Activated CD4-positive, alpha-beta T cell treated with anti-CD3 and anti-CD28 coated beads for 4 hours (primary cell): ENCODE results near the gene ABHD2.
"Not testable (repeated sequence)": the region's sequence is repeated elsewhere in the genome, so short reads cannot be mapped to it uniquely, and the experiment has no call there.

ENCODE experiments used
- DNase-seq, 2 donors: peaks; one replicate each; pipeline ENCODE4 v3.0.0-alpha.2; 2020

ABHD2 gene

GRCh38 chr15:89198934-89199333, 110.7 kb downstream of the ABHD2 start:
- no peak for DNase-seq

GRCh38 chr15:89199746-89200145, 111.5 kb downstream of the ABHD2 start:
- no peak for DNase-seq

- DNase-seq, result no peak
Observed at GRCh38 chr15:89200182-89200581, 111.9 kb downstream of the ABHD2 start.

- no peak for DNase-seq
Observed at GRCh38 chr15:89201465-89202005, 113.3 kb downstream of the ABHD2 start.

- DNase-seq, result peak; percentile 6 to 20
Observed at GRCh38 chr15:89203705-89204273, 115.5 kb downstream of the ABHD2 start.

GRCh38 chr15:89205991-89206585, 117.8 kb downstream of the ABHD2 start:
- DNase-seq, result no peak

- peak; percentile 70 to 75 for DNase-seq
Observed at GRCh38 chr15:89206908-89207331, 118.7 kb downstream of the ABHD2 start.

GRCh38 chr15:89208256-89208655, 120.0 kb downstream of the ABHD2 start:
- DNase-seq, result no peak

GRCh38 chr15:89209057-89209456, 120.8 kb downstream of the ABHD2 start:
- DNase-seq, result no peak

GRCh38 chr15:89211678-89212170, 123.5 kb downstream of the ABHD2 start:
- no peak for DNase-seq

- DNase-seq, result no peak
Observed at GRCh38 chr15:89215627-89216026, 127.4 kb downstream of the ABHD2 start.

- DNase-seq, result no peak
Observed at GRCh38 chr15:89217031-89217430, 128.8 kb downstream of the ABHD2 start.

GRCh38 chr15:89217686-89218376, 129.6 kb downstream of the ABHD2 start:
- no peak for DNase-seq

GRCh38 chr15:89218531-89218930, 130.3 kb downstream of the ABHD2 start:
- DNase-seq, result no peak

GRCh38 chr15:89221543-89221942, 133.3 kb downstream of the ABHD2 start, which contains the start of gene RLBP1:
RLBP1 (minus strand) TSS chr15:89221579; CDS start chr15:89218975, 2,604 bp downstream.
- no peak for DNase-seq

- DNase-seq, result no peak
Observed at GRCh38 chr15:89225588-89225987, 137.3 kb downstream of the ABHD2 start.

- no peak for DNase-seq
Observed at GRCh38 chr15:89226359-89227221, 138.3 kb downstream of the ABHD2 start.

- DNase-seq, result no peak
Observed at GRCh38 chr15:89227425-89227824, 139.2 kb downstream of the ABHD2 start.

GRCh38 chr15:89230277-89230676, 142.0 kb downstream of the ABHD2 start:
- DNase-seq, result no peak

GRCh38 chr15:89231832-89232231, 143.6 kb downstream of the ABHD2 start:
- DNase-seq, result no peak

GRCh38 chr15:89239883-89240810, 151.9 kb downstream of the ABHD2 start:
- DNase-seq, result not testable (repeated sequence)
